ENCODE measurements around the gene IHH.

DNA sequence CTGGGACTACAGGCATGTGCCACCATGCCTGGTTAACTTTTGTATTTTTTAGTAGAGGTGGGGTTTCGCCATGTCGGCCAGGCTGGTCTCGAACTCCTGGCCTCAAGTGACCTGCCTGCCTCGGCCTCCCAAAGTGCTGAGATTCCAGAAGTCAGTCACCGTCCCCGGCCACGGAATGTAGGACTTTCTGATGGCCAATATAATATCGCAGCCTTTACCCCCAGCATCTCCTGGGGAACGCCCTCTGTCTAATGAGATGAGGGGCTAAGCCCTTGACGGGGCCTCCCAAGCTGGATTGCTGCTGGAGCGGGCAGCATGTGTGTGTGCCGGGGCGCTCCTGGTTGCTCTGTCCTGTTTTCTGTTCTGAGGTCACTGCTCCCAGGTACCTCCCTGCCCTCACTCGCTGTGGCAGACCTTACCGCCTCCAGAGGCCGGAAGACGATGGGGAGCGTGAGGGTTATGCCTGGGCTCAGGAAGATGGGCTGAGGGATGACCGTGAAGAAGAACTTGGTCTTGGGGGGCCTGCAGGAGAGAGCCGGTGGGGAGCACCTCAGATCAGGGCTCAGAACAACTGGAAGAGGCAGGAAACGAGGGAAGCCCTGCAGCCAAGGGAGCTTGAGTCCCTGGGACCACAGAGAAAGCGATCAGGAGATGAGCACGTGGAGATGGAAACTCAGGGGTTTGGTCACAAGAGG, 28.5 kb downstream of the IHH start:
- TF ChIP-seq, protein P1, sequence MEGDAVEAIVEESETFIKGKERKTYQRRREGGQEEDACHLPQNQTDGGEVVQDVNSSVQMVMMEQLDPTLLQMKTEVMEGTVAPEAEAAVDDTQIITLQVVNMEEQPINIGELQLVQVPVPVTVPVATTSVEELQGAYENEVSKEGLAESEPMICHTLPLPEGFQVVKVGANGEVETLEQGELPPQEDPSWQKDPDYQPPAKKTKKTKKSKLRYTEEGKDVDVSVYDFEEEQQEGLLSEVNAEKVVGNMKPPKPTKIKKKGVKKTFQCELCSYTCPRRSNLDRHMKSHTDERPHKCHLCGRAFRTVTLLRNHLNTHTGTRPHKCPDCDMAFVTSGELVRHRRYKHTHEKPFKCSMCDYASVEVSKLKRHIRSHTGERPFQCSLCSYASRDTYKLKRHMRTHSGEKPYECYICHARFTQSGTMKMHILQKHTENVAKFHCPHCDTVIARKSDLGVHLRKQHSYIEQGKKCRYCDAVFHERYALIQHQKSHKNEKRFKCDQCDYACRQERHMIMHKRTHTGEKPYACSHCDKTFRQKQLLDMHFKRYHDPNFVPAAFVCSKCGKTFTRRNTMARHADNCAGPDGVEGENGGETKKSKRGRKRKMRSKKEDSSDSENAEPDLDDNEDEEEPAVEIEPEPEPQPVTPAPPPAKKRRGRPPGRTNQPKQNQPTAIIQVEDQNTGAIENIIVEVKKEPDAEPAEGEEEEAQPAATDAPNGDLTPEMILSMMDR (IDR thresholded peaks at IDR 0.05; ENCODE audit: extremely low read depth in 1 of 2, insufficient read depth in 1 of 2, low read depth in 1 of 2, low read length in 2 of 2): no peak
- TF ChIP-seq POLR2A (IDR thresholded peaks at IDR 0.05; ENCODE audit: low read depth, low read length) (no peak), POLR2AphosphoS5 (IDR thresholded peaks at IDR 0.05; ENCODE audit: insufficient read depth, low read depth, low read length) (no peak)

All from endothelial cell of umbilical vein (primary cell).